Fibroblast of lung (primary cell): ENCODE data around the gene NXPE2.
"Not testable (repeated sequence)": the region's sequence is repeated elsewhere in the genome, so short reads cannot be mapped to it uniquely, and the experiment has no call there.

ENCODE experiments used
- CTCF ChIP-seq, 2 donors: IDR thresholded peaks in 1 of 2; conservative IDR thresholded peaks in 1 of 2; 1 replicate in 1 of 2; 2 replicates in 1 of 2; pipeline ENCODE4 v1.5.1; 2011 to 2012; ENCODE audit warnings: low read length in 2 of 2, control low read depth in 1 of 2, inconsistent platforms in 1 of 2, low read depth in 1 of 2, mild to moderate bottlenecking in 1 of 2
- EZH2 ChIP-seq: IDR thresholded peaks from 2 replicates; pipeline ENCODE4 v1.5.1; 2012; ENCODE audit warnings: low read length, control low read depth, mild to moderate bottlenecking; ENCODE audit errors: missing control alignments

DNA sequence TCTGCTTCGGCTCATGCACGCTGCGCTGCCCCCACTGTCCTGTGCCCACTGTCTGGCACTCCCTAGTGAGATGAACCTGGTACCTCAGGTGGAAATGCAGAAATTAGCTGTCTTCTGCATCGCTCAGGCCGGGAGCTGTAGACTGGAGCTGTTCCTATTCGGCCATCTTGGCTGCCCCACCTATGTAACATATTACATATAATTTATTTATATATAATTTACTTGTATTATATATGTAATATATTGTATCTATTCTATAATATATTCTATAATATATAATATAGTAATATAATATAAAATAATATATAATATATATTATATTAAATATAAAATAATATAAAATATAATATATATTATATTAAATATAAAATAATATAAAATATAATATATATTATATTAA lies 38.9 kb upstream of the NXPE2 start:
- TF ChIP-seq CTCF (conservative IDR thresholded peaks at IDR 0.05 in 1 of 2, IDR thresholded peaks at IDR 0.05 in 1 of 2; ENCODE audit: low read depth in 1 of 2, low read length in 2 of 2); EZH2: not testable (repeated sequence)
